HG03095 (cell line): ENCODE measurements around the gene WDR93.

Source experiments
- ATAC-seq: cut with Tn5 transposase; IDR thresholded peaks from one replicate; pipeline ENCODE4 v1.9.1; 2021; ENCODE audit warnings: moderate library complexity; ENCODE audit not compliant: unreplicated experiment

Gene WDR93

GRCh38 chr15:89747708-89748682 is 57.4 kb downstream of the WDR93 start:
- ATAC-seq = no peak

- no peak for ATAC-seq
Measured at GRCh38 chr15:89749054-89749453, 58.4 kb downstream of the WDR93 start.

DNA sequence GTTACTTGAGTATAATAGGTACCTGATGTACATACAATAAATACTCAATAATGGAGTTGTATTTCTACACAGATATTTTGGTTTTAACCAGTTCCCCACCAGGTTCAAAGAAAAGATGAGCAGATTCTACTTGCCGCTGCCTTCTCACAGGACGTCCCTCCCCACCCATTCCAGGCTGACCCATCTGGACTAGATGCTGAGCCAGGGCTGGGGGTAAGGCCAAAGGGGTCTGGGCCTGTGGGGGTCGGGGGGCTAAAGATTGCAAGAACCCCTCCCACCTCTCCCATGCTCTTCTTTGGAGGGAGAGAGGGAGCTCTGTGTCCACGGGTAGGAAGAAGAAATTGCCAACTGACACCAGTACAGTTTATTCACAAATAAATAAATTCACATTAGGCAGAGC is 58.9 kb downstream of the WDR93 start:
- no peak for ATAC-seq

GRCh38 chr15:89749951-89750559 is 59.4 kb downstream of the WDR93 start:
- no peak for ATAC-seq

GRCh38 chr15:89750560-89751542 is 60.2 kb downstream of the WDR93 start, which contains the start of gene MESP1:
MESP1 (minus strand) TSS chr15:89751249; CDS start chr15:89751231, 18 bp downstream.
- peak; percentile 94 for ATAC-seq

- ATAC-seq = no peak
Measured at GRCh38 chr15:89751748-89752147, 61.1 kb downstream of the WDR93 start.

- no peak for ATAC-seq
Measured at GRCh38 chr15:89753855-89754254, 63.2 kb downstream of the WDR93 start.

DNA sequence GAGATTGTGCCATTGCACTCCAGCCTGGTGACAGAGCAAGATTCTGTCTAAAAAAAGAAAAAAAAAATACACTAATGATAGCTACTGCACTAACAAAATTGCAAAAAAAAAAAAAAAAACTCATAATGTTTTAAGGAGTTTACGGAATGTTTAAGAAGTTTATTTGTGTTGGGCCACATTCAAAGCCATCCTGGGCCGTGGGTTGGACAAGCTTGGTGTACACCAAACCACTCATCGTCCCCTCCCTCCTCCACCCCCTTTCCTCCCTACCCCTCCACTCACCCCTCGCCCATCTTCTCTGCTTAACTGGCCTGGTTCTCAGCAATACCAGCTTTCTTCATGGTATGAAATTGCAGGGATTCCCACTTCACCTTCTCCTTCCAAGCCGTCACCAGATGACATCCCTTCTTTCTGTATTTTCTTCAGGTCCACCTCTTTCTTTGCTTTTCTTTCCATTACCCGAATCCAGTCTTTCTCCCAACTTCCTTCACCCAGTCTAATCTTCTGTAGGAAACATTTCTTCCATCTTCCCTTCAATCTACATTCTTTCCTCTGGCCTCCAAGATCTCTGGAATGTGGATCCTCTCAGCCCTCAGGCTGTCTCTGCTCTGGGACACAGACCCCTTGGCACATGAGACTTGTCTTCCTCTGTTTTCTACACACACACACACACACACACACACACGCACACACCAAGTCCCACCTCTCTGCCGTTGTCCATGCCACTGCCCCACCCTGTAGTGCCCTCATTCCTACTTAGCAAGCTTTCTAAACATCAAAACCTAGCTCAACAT is 63.9 kb downstream of the WDR93 start:
- no peak for ATAC-seq

- no peak for ATAC-seq
Measured at GRCh38 chr15:89755701-89756100, 65.1 kb downstream of the WDR93 start.

GRCh38 chr15:89756897-89757296 is 66.3 kb downstream of the WDR93 start:
- ATAC-seq = no peak

- no peak for ATAC-seq
Measured at GRCh38 chr15:89758283-89758682, 67.7 kb downstream of the WDR93 start.

- no peak for ATAC-seq
Measured at GRCh38 chr15:89758981-89759380, 68.4 kb downstream of the WDR93 start.

- ATAC-seq = no peak
Measured at GRCh38 chr15:89759835-89760234, 69.2 kb downstream of the WDR93 start.

DNA sequence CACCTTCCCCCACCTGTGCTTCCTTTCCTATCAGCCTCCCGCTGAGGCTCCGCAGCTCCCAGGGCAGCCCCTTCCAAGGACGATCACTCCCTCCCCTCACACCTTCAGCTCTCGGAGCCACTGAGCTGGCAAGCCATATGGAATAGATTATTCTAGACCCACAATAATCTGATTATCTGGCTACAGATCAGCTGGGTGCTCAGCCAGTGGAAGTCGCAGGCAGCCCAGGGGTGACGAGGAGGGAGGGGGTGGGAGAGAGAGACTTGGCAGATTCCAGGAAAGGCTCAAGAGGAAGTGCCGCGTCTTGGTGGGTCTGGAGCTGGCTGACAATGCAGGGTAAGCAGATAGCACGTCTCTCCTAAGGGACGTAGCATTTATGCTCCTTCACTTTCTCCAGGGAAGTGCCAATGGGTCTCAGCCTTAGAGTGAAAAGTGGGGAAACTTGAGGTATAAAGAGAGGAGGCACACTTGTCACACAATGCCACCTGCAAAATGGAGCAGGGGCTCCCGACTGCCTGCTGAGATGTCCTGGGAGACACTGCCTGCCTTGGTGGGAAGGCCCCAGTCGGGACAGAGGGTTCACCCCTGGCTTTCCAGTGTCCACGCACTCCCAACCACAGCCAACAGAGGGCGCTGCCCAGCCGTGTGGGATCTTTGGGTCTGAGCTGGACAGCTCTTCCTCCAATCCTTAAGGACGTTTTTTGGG is 69.8 kb downstream of the WDR93 start:
- no peak for ATAC-seq

DNA sequence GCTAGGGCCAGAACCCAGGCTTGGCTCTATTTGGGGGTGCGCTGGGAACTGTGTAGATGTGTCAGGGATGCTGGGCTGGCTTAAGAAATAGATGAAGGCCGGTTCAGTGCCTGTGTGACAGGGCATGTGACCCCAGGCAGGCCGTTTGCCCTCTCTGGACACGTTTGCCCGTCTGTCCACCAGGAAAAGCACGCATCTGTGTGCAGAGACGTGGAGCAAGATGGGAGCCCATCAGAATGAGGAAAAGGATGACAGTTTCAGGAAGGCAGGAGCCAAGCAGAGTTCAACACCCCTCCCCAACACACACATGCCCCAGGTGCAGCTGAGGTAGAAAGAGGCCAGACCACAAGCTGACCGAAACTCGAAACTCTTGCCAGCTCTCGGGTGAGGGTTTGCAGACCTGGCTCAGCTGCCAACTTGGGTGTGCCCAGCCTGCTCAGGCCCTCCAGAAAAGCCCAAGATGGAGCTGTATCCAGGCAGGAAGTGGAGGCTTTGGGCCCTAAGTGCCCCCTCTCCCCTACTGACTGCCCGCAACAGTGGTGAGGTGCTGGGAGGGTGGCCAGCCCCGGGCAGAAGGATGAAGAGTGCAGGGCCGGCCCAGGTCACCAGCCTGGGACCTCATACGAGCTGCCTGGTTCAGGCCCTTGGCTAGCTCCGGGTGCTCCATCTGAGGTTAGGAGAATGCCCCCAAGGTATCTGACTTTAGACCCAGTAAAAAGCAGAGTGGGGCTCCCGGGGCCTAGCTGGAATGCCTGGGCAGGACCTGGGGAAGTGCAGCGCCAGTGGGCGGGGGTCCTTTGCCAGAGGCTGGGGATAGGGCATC is 70.6 kb downstream of the WDR93 start:
- ATAC-seq = no peak

DNA sequence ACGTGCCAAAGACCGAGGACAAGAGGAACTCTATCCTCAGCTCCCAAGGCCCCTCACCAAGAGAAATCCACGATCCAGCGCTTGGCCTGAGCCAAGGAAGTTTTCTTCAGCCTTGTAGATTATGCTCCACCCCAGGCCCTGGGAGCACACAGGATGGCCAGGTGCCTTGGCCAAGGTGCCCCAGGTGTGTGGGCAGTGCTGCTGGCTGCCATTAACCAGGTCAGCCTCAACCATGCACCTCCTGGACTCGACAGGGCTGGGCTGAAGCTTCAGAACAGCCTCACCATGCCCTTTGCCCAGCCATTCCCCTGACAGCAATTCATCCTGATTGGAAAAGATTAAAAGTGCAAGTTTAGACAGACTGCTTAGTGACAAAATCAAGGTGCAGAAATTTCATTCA is 71.3 kb downstream of the WDR93 start:
- ATAC-seq = no peak

DNA sequence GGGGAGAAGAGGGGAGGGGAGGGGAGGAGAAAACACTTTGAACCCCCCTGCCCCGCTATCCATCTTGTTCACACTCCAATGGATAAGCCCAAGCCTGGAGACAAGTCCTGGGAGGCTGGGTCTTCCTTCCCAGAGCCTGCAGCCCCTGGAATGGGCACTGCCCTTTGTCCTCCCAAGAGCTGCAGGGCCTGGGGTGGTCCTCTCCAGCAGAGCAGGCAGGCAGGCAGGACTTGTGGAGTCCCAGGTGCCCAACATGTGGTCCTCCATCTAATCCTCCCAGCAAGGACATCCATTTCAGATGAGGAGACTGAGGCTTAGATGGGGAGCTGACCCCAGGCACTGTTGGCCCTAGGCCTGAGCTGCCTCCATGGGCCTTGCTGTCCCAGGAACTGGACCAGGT is 75.1 kb downstream of the WDR93 start:
- no peak for ATAC-seq
